ENCODE data around the gene SERPINA5.

The SERPINA5 gene

DNA sequence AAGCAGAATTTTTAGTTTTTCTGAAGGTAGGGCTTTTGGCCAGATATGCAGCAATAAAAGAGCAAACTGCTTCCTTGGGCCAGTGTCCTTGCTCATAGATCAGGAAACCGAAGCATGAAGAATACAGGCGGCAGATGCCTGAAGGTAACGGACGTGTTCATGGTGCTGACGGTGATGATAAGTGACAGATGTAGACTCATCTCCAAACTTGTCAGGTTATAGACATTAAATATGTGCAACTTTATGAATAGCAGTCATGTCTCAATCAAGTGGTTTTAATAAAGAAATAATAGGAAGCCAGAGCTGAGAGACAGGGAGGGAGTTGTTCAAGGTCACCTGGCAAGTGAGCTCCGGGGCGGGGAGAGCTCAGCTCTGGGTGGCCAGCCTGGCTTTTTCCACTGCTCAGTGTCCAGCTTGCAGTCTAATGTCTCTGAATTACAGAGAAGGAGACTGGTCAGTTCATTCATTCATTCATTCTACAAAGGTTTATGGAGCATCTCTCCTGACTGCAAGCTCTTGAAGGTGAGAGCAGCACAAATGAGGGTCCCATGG, 1.0 kb downstream of the SERPINA5 start:
- Histone ChIP-seq H3K4me3 (no peak overlapping the region), H3K4me1 (peaks cover 0 to 19% (median 0%) of the 10 kb centered on the region in 4 donors), H3K36me3 (no peaks in the 10 kb centered on the region), H3K9me3 (no peaks in the 10 kb centered on the region), H3K27ac (no peak overlapping the region), H3K27me3 (peaks cover 0 to 12% of the 10 kb centered on the region in 2 donors)
- intact Hi-C loops (cut with DNase I; ENCODE audit: low total_unique reads), result no loop called here
- TF ChIP-seq CTCF (IDR thresholded peaks at IDR 0.05), result no peak
- no peak for DNase-seq

DNA sequence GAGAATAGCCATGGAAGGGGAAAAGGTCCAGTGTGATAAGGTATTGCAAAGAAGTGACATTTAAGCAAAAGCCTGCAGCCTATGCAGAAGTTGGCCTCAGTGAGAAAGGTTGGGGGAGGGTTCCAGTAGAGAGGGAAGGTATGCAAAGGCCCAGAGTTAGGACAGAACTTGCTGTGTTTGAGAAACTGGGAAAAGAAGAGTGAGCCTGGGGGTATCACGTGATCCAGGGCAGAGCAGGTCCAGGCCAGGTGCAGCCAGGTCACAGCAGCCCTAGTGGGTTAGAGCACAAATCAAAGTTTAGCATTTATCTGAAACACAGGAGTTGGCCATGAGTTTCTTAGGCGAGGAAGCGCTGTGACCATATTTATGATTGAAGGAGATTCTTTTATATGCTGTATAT, 1.6 kb downstream of the SERPINA5 start:
- Histone ChIP-seq H3K9me3 (no peaks in the 10 kb centered on the region), H3K27me3 (peaks cover 0 to 12% of the 10 kb centered on the region in 2 donors), H3K27ac (no peak overlapping the region), H3K36me3 (no peaks in the 10 kb centered on the region), H3K4me3 (no peak overlapping the region), H3K4me1 (peaks cover 0 to 19% (median 0%) of the 10 kb centered on the region in 4 donors)
- intact Hi-C loops (cut with DNase I; ENCODE audit: low total_unique reads), result no loop called here
- no peak for TF ChIP-seq CTCF (IDR thresholded peaks at IDR 0.05)
- DNase-seq, result no peak

- Histone ChIP-seq H3K27ac (no peak overlapping the region), H3K36me3 (no peaks in the 10 kb centered on the region), H3K4me3 (no peak overlapping the region), H3K9me3 (no peaks in the 10 kb centered on the region), H3K4me1 (peaks cover 0 to 19% (median 0%) of the 10 kb centered on the region in 4 donors), H3K27me3 (peaks cover 0 to 8% of the 10 kb centered on the region in 2 donors)
- intact Hi-C loops (cut with DNase I; ENCODE audit: low total_unique reads), result no loop called here
- TF ChIP-seq CTCF (IDR thresholded peaks at IDR 0.05), result no peak
- DNase-seq, result no peak
These were observed 2.3 kb downstream of the SERPINA5 start for GRCh38 chr14:94583557-94583956.

DNA sequence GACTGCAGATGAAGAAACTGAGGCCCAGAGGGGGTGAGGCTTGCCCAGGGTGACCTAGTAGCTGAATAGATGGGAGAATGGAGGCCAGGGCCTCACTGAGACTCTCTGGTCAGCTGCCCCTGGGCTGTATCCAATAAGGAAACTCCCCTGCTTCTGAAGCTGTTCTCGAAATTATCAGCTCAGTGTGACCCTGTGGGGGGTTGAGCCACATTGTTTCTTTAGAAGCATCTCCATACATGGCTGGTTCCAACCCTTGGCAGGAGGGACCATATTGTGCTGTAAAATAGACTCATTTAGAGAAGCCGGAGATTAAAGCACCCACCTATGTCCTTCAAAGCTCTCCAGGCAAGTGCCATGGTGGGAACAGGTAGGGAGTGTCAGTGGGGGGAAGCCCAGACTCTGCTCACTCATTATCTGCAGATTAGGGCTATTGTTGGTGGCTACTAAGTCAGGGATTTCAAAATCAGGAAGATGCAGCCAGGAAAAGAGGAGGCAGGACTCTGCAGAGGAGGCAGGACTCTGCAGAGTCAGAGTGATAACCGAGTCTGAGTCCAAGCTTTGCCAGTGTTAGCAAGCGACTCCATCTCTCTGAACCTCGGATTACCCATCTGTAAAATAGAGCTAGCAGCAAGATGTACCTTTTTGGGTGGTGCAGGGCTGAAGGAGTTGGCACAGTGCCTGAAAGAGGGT, 3.5 kb downstream of the SERPINA5 start:
- Histone ChIP-seq H3K9me3 (no peaks in the 10 kb centered on the region), H3K36me3 (no peaks in the 10 kb centered on the region), H3K4me3 (no peak overlapping the region), H3K4me1 (peaks cover 0 to 19% (median 0%) of the 10 kb centered on the region in 4 donors), H3K27me3 (peaks cover 0 to 6% of the 10 kb centered on the region in 2 donors), H3K27ac (no peak overlapping the region)
- TF ChIP-seq CTCF (IDR thresholded peaks at IDR 0.05), result no peak
- intact Hi-C loops (cut with DNase I; ENCODE audit: low total_unique reads), result no loop called here
- DNase-seq, result no peak

DNA sequence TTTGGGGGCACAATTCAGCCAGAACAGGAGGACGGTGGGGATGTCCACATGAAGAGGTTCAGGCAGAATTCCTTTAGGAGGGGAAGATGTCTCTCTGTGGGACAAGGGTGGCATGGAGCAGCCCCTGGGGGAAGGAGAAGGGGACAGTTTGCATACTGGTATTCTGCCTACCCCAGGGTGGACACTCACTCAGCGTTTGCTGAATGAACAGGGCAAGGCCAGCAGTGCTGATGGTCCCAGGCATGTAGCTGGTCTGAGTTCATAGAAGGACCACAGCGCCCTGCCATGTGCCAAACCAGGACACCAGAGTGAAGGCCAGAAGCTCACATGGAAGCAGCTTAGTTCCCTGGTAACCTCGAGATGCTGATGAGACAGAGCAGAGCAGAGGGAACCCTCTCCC, 5.4 kb downstream of the SERPINA5 start:
- H3K36me3 ChIP-seq, result no peaks in the 10 kb centered on the region
- intact Hi-C loops (cut with DNase I; ENCODE audit: low total_unique reads), result no loop called here
- no peaks in the 10 kb centered on the region for H3K9me3 ChIP-seq
- H3K4me3 ChIP-seq, result no peak overlapping the region
- DNase-seq, result no peak
- no peak for TF ChIP-seq CTCF (IDR thresholded peaks at IDR 0.05)
- H3K27ac ChIP-seq, result no peak overlapping the region
- no peaks in the 10 kb centered on the region for H3K27me3 ChIP-seq
- H3K4me1 ChIP-seq, result peaks cover 0 to 11% (median 0%) of the 10 kb centered on the region in 4 donors

Data from tibial artery (tissue), 4 donors.